Panc1 (cell line): ENCODE data around the gene RPL3.

Experiments used
- POLR2AphosphoS5 ChIP-seq: IDR thresholded peaks from 2 replicates; pipeline ENCODE4 v1.6.1; 2012; ENCODE audit warnings: mild to moderate bottlenecking, low read depth, low read length, moderate library complexity
- REST ChIP-seq, 2 experiments: IDR thresholded peaks; 2 replicates each; pipeline ENCODE4 v1.6.1; 2011 to 2012; ENCODE audit warnings: low read depth in 2 of 2, control low read depth in 1 of 2, low read length in 1 of 2, mild to moderate bottlenecking in 1 of 2, moderate library complexity in 1 of 2; ENCODE audit not compliant: insufficient read depth in 1 of 2
- SIN3A ChIP-seq: IDR thresholded peaks from 2 replicates; pipeline ENCODE4 v1.6.1; 2012; ENCODE audit warnings: low read depth, mild to moderate bottlenecking, low read length, moderate library complexity, borderline replicate concordance; ENCODE audit not compliant: insufficient read depth
- TCF7L2 ChIP-seq: IDR thresholded peaks from 2 replicates; pipeline ENCODE4 v1.6.1; 2011; ENCODE audit warnings: mild to moderate bottlenecking, low read depth, low read length, inconsistent platforms
- TF ChIP-seq, protein P1 (sequence below): fragments of 450-650 bp; IDR thresholded peaks from 2 replicates; pipeline ENCODE4 v1.5.1; 2017; ENCODE audit warnings: mild to moderate bottlenecking

DNA sequence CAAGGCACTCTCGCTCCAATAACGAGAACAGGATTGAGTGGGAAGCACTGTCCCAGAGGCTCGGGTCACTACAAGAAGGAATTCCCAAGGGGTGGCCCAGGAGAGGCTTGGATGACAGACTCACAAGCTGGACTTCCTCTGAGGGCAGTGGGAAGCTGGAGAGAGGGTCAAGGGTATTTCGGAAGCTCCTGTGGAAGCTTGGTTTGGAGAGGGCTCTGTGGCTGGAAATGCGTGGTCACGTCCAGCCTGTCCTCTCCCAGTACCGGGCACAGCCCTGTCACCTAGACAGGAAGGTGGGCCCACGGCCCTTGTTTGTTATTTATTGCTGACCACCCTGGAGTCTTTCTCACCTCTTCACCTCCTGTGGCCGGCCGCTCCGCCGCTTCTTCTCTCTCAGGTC, 35.7 kb upstream of the RPL3 start:
- TF ChIP-seq, protein P1, sequence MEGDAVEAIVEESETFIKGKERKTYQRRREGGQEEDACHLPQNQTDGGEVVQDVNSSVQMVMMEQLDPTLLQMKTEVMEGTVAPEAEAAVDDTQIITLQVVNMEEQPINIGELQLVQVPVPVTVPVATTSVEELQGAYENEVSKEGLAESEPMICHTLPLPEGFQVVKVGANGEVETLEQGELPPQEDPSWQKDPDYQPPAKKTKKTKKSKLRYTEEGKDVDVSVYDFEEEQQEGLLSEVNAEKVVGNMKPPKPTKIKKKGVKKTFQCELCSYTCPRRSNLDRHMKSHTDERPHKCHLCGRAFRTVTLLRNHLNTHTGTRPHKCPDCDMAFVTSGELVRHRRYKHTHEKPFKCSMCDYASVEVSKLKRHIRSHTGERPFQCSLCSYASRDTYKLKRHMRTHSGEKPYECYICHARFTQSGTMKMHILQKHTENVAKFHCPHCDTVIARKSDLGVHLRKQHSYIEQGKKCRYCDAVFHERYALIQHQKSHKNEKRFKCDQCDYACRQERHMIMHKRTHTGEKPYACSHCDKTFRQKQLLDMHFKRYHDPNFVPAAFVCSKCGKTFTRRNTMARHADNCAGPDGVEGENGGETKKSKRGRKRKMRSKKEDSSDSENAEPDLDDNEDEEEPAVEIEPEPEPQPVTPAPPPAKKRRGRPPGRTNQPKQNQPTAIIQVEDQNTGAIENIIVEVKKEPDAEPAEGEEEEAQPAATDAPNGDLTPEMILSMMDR = no peak
- TF ChIP-seq POLR2AphosphoS5 (no peak), REST (IDR thresholded peaks at IDR 0.05; ENCODE audit: insufficient read depth in 1 of 2, low read depth in 2 of 2, low read length in 1 of 2) (no peak), SIN3A (no peak), TCF7L2 (no peak)
